Endothelial cell of umbilical vein (primary cell): ENCODE measurements around the gene KNTC1. TPM values are rescaled to one million over a fixed set of nuclear protein-coding genes. Genes with fewer than 3 reads are reported as not detected.

ENCODE experiments used
- BruUV-seq: library from RNA; stranded (reverse); fragments of 400-500 nt; replicated peaks from 2 replicates; lab custom pipeline; 2021; lab: Mats Ljungman, UMichigan
- CTCF ChIA-PET: fragments of 300-600, 350-600 bp; sonication (Branson Sonifier 250); formaldehyde crosslinking; loops from one replicate; lab custom pipeline; 2021; ENCODE audit warnings: antibody characterized with exemption, inconsistent platforms; lab: Charles Lee
- POLR2A ChIA-PET: fragments of 300-600, 350-600 bp; sonication (Branson Sonifier 250); formaldehyde crosslinking; loops from one replicate; lab custom pipeline; 2021; ENCODE audit warnings: antibody characterized with exemption, inconsistent platforms; lab: Charles Lee
- DNase-seq: peaks from one replicate; pipeline ENCODE4 v3.0.0-alpha.2; 2011; ENCODE audit warnings: low read depth, low spot score
- FAIRE-seq: peaks from 2 replicates; lab custom pipeline; 2011; peaks lifted over from hg19 to GRCh38; lab: Jason Lieb, UNC
- H2AFZ ChIP-seq: 2 replicates; pipeline ENCODE4 v1.6.0; 2012; ENCODE audit warnings: low read depth, low read length, control low read depth, inconsistent platforms
- H3K27ac ChIP-seq: 2 replicates; pipeline ENCODE4 v1.5.1; 2011; ENCODE audit warnings: low read depth, mild to moderate bottlenecking, control low read depth, low read length, moderate library complexity; ENCODE audit not compliant: insufficient read depth
- H3K27me3 ChIP-seq, 2 experiments: 2 replicates each; pipeline versions ENCODE4 v1.6.0 to v1.6.1; 2011; ENCODE audit warnings: low read length in 2 of 2, mixed read lengths in 1 of 2; ENCODE audit not compliant: control insufficient read depth in 2 of 2, insufficient read depth in 2 of 2
- H3K36me3 ChIP-seq, 2 experiments: 2 replicates in 1 of 2; 3 replicates in 1 of 2; pipeline ENCODE4 v1.5.1; 2011; ENCODE audit warnings: low read length in 2 of 2, mild to moderate bottlenecking in 1 of 2, moderate library complexity in 1 of 2; ENCODE audit not compliant: control insufficient read depth in 2 of 2, insufficient read depth in 2 of 2; ENCODE audit errors: extremely low read depth in 1 of 2
- H3K4me1 ChIP-seq: 3 replicates; pipeline ENCODE4 v1.5.1; 2011; ENCODE audit warnings: mild to moderate bottlenecking, low read length; ENCODE audit not compliant: control insufficient read depth, insufficient read depth; ENCODE audit errors: extremely low read depth
- H3K4me2 ChIP-seq: 2 replicates; pipeline ENCODE4 v1.6.1; 2011; ENCODE audit warnings: low read length, control low read depth, mixed read lengths; ENCODE audit not compliant: insufficient read depth
- H3K4me3 ChIP-seq, 3 experiments: fragments of 200-600 bp in 1 of 3; sonication (generic), shearing (Covaris generic) in 1 of 3; replicated peaks in 1 of 3; 2 replicates each; pipeline ENCODE4 v1.5.1; 2011 to 2016; ENCODE audit warnings: control low read depth in 3 of 3, low read length in 3 of 3, mild to moderate bottlenecking in 2 of 3, inconsistent platforms in 1 of 3, low read depth in 1 of 3, moderate library complexity in 1 of 3; ENCODE audit not compliant: insufficient read depth in 1 of 3
- H3K79me2 ChIP-seq: 2 replicates; pipeline ENCODE4 v1.6.0; 2012; ENCODE audit warnings: low read length, inconsistent platforms; ENCODE audit not compliant: control insufficient read depth, insufficient read depth
- H3K9ac ChIP-seq: replicated peaks from 2 replicates; pipeline ENCODE3; 2011; ENCODE audit warnings: low read length, control low read depth; ENCODE audit not compliant: insufficient read depth; ENCODE audit errors: extremely low read depth
- H3K9me1 ChIP-seq: replicated peaks from 3 replicates; pipeline ENCODE4 v1.6.0; 2011; ENCODE audit warnings: mild to moderate bottlenecking, low read length; ENCODE audit not compliant: control insufficient read depth, insufficient read depth; ENCODE audit errors: extremely low read depth
- H3K9me3 ChIP-seq: replicated peaks from 2 replicates; pipeline ENCODE4 v1.5.1; 2012; ENCODE audit warnings: low read length, inconsistent platforms; ENCODE audit not compliant: control insufficient read depth, insufficient read depth
- H4K20me1 ChIP-seq: replicated peaks from 2 replicates; pipeline ENCODE3; 2011; ENCODE audit warnings: mild to moderate bottlenecking, low read length; ENCODE audit not compliant: control insufficient read depth, insufficient read depth; ENCODE audit errors: extremely low read depth
- CTCF ChIP-seq, 2 donors: IDR thresholded peaks; 1 replicate in 1 of 2; 2 replicates in 1 of 2; pipeline ENCODE4 v1.5.1; 2011; ENCODE audit warnings: low read length in 2 of 2, mild to moderate bottlenecking in 2 of 2, moderate library complexity in 2 of 2, control low read depth in 1 of 2, inconsistent platforms in 1 of 2, low read depth in 1 of 2; ENCODE audit not compliant: insufficient read depth in 1 of 2; ENCODE audit errors: extremely low read depth in 1 of 2
- EZH2 ChIP-seq: IDR thresholded peaks from 2 replicates; pipeline ENCODE4 v1.6.1; 2012; ENCODE audit warnings: borderline replicate concordance, low read depth, mild to moderate bottlenecking, moderate library complexity, low read length, inconsistent platforms; ENCODE audit not compliant: severe bottlenecking
- FOS ChIP-seq: IDR thresholded peaks from 2 replicates; pipeline ENCODE4 v1.6.1; 2011; ENCODE audit warnings: mild to moderate bottlenecking, low read length, moderate library complexity, borderline replicate concordance; ENCODE audit not compliant: insufficient read depth
- GATA2 ChIP-seq: IDR thresholded peaks from 2 replicates; pipeline ENCODE4 v1.7.0; 2011; ENCODE audit warnings: low read depth, mild to moderate bottlenecking, moderate library complexity, mixed read lengths, low read length; ENCODE audit not compliant: insufficient read length, insufficient read depth
- JUN ChIP-seq: IDR thresholded peaks from 2 replicates; pipeline ENCODE4 v1.6.1; 2011; ENCODE audit warnings: borderline replicate concordance, low read depth; ENCODE audit not compliant: insufficient read length, insufficient read depth
- MAX ChIP-seq: IDR thresholded peaks from 2 replicates; pipeline ENCODE4 v1.6.1; 2011; ENCODE audit not compliant: insufficient read depth, insufficient read length
- MYC ChIP-seq: IDR thresholded peaks from one replicate; pipeline ENCODE4 v1.6.1; 2011; ENCODE audit warnings: mild to moderate bottlenecking, low read depth, low read length
- POLR2A ChIP-seq: IDR thresholded peaks from 2 replicates; pipeline ENCODE4 v1.6.1; 2012; ENCODE audit warnings: low read depth, mild to moderate bottlenecking, control low read depth, low read length
- POLR2AphosphoS5 ChIP-seq: IDR thresholded peaks from 2 replicates; pipeline ENCODE4 v1.6.1; 2012; ENCODE audit warnings: low read depth, mild to moderate bottlenecking, control low read depth, low read length, moderate library complexity; ENCODE audit not compliant: insufficient read depth
- dilution Hi-C: fragments of 300-500 bp; cut with MboI; formaldehyde crosslinking; loops from one replicate; pipeline ENCODE4 v1.15.0; 2019; ENCODE audit warnings: low sequenced_read_pairs; ENCODE audit not compliant: extremely low pct_ligation_motif_present
- intact Hi-C: fragments of 100-400 bp; cut with micrococcal nuclease; formaldehyde crosslinking; loops from one replicate; pipeline ENCODE4 v1.10.0; 2022
- polyA plus RNA-seq, 4 experiments: library from polyadenylated mRNA; depleted of rRNA in 3 of 4; stranded (reverse) in 3 of 4; unstranded in 1 of 4; fragments of >200 nt; gene quantifications; 2 replicates each; pipeline versions ENCODE4 v1.2.1 to v1.2.3, GENCODE V29; 2011 to 2012; ENCODE audit warnings: missing spikeins in 1 of 4
- total RNA-seq: library from RNA; stranded (reverse); gene quantifications from 2 replicates; pipeline ENCODE4 v1.2.3, GENCODE V29; 2021

KNTC1 gene
- total and polyA plus RNA-seq, 2 donors (not counting 3 experiments of a cell fraction or from before 2014, with no cell fraction given) = 15.5 to 52.9 TPM

GRCh38 chr12:122503783-122504590 is 23.1 kb upstream of the KNTC1 start:
- Histone ChIP-seq H3K4me1 (peaks cover 8% of the 10 kb centered on the region), H3K9ac (no peak overlapping the region), H3K36me3 (peaks cover 27 to 32% of the 10 kb centered on the region in 2 experiments), H3K9me1 (no peaks in the 10 kb centered on the region), H3K4me2 (no peak overlapping the region), H3K79me2 (peaks cover 18% of the 10 kb centered on the region), H3K27me3 (no peaks in the 10 kb centered on the region), H3K9me3 (no peaks in the 10 kb centered on the region), H3K4me3 (no peak overlapping the region), H3K27ac (no peak overlapping the region), H4K20me1 (no peaks in the 10 kb centered on the region), H2AFZ (no peak overlapping the region)
- intact Hi-C loops (loop anchor here (2.0 kb wide), 1 partner anchor 13 kb away; no protein-coding TSS in a partner anchor), dilution Hi-C loops (no loop called here)
- CTCF ChIA-PET = no interaction called here
- POLR2A ChIA-PET = interaction anchor here (0.6 to 0.7 kb wide), 2 partner anchors 8 to 986 kb away, joined by 3 read pairs; no protein-coding TSS in a partner anchor
- FAIRE-seq = no peak
- peak; percentile 63 for TF ChIP-seq POLR2A
- TF ChIP-seq POLR2AphosphoS5 = no peak
- no TSS peak for BruUV-seq
- DNase-seq = no peak

- H3K4me3 ChIP-seq = no peak overlapping the region
- no peak overlapping the region for H3K4me2 ChIP-seq
- FAIRE-seq (no peak), DNase-seq (no peak)
- ChIA-PET CTCF (interaction anchor here (0.5 to 1.4 kb wide), 4 partner anchors 9 to 164 kb away, joined by 3 to 5 read pairs (median 4); partner anchors contain the start of genes KNTC1 and RSRC2), POLR2A (no interaction called here)
- no peak overlapping the region for H2AFZ ChIP-seq
- peaks cover 6% of the 10 kb centered on the region for H3K4me1 ChIP-seq
- intact Hi-C loops = no loop called here
- H3K27me3 ChIP-seq = no peaks in the 10 kb centered on the region
- peaks cover 32 to 42% of the 10 kb centered on the region in 2 experiments for H3K36me3 ChIP-seq
- no peak overlapping the region for H3K27ac ChIP-seq
- peaks cover 11% of the 10 kb centered on the region for H3K79me2 ChIP-seq
- H3K9ac ChIP-seq = no peak overlapping the region
- TF ChIP-seq FOS = no peak
- no peak for TF ChIP-seq CTCF (IDR thresholded peaks at IDR 0.05; ENCODE audit: extremely low read depth in 1 of 2, insufficient read depth in 1 of 2, low read depth in 1 of 2, low read length in 2 of 2)
- TF ChIP-seq JUN = no peak
- TF ChIP-seq GATA2 = no peak
- no peak for TF ChIP-seq POLR2A
- TF ChIP-seq MYC = no peak
- no peak for TF ChIP-seq EZH2
- TF ChIP-seq MAX = no peak
- no peak for TF ChIP-seq POLR2AphosphoS5
- no peaks in the 10 kb centered on the region for H3K9me1 ChIP-seq
- dilution Hi-C loops = no loop called here
- BruUV-seq = no TSS peak
- H4K20me1 ChIP-seq = no peaks in the 10 kb centered on the region
- no peaks in the 10 kb centered on the region for H3K9me3 ChIP-seq
Observed at GRCh38 chr12:122505419-122506051, 21.5 kb upstream of the KNTC1 start.
